Activated T-cell treated with anti-CD3 and anti-CD28 coated beads, Interleukin-2, amount 50 U/mL, for 24 hours (primary cell): ENCODE results near the gene CNKSR3.

ENCODE experiments used
- DNase-seq: peaks from one replicate; pipeline ENCODE4 v3.0.0-alpha.2; 2020
- H3K27ac Mint-ChIP-seq: 2 replicates; pipeline ENCODE4 v1.8.0; 2020; ENCODE audit warnings: mild to moderate bottlenecking, mixed read lengths
- H3K27me3 Mint-ChIP-seq: 2 replicates; pipeline ENCODE4 v1.8.0; 2020; ENCODE audit warnings: mixed read lengths
- H3K36me3 Mint-ChIP-seq: 2 replicates; pipeline ENCODE4 v1.8.0; 2020; ENCODE audit warnings: low read depth, mixed read lengths
- H3K4me1 Mint-ChIP-seq: 2 replicates; pipeline ENCODE4 v1.8.0; 2020; ENCODE audit warnings: low read depth, mixed read lengths
- H3K4me3 Mint-ChIP-seq: 2 replicates; pipeline ENCODE4 v1.8.0; 2020; ENCODE audit warnings: mild to moderate bottlenecking, moderate library complexity, mixed read lengths
- H3K9me3 Mint-ChIP-seq: 2 replicates; pipeline ENCODE4 v1.8.0; 2020; ENCODE audit warnings: mixed read lengths

CNKSR3 gene

DNA sequence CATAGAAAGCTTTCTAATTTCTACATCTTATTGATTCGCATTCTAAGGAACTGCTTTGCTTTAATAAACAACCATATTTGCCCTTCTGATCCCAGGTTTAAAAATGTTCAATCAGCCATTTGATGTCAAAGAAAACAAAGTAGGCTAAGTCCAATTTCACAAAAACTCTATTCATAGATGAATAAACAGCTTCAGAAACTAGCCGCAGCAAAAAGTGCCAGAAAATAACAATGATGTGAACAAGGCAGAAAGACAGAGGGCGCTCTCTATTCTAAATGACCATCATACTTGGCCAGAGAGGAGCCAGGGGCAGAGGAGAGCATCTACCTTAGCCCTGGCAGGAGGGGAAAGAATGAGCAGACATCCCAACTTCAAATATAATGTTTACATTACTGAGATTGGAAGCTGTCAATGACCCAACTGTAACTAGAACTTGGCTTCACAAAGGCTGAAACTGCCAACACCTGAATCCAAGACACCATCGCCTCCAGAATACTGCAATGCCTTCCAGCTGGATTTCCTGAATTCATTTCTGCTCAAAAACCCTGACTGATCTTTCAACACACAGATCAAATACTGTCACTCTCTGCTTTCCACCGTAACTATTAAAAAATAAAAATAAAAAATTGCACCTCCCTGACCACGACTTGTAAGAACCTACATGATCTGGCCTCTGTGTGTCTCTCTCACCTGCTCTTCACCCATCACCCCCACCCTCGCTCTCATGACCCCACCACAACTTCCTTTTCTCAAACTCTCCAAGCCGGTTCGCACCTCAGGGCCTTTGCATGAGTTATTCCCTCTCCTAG lies 9.5 kb downstream of the CNKSR3 start:
- Mint-ChIP-seq H3K27ac (no peak overlapping the region), H3K4me3 (no peak overlapping the region), H3K27me3 (peaks cover 21% of the 10 kb centered on the region), H3K9me3 (no peaks in the 10 kb centered on the region), H3K36me3 (no peaks in the 10 kb centered on the region), H3K4me1 (no peaks in the 10 kb centered on the region)
- no peak for DNase-seq

DNA sequence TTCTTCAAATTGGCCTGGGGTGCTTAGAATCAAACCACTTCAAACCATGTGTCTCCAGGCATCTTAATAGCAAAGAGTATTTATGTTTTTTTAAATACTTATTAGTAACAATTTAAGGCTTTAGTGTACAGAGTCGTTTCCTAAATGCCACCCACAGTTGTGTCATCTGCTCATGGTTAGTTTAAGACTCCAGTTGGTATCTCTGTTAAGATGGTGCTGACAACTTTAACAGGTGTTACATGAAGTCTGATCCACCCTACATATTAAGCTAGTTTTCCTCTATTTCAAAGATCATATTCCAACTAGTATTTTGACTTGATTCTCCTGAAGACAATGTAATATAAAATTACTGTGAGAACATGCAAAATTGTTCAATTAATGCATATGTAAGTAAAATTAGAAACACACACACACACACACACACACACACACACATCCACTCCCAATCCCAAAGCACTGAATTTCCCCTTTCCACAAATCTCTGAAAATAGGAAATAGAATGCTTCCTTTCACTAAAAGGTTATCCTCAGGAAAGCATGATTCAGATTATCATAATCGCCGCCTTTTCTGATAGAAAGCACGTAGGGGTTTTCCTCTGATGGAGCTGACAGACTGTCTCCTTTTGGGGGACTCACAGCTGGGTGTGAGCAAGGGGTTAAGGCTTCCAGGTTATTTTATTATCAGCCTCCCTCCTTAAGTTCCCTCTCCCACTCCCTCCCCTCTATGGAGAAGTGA lies 10.5 kb downstream of the CNKSR3 start:
- Mint-ChIP-seq H3K27ac (no peak overlapping the region), H3K27me3 (peaks cover 21% of the 10 kb centered on the region), H3K9me3 (no peaks in the 10 kb centered on the region), H3K4me1 (no peaks in the 10 kb centered on the region), H3K36me3 (no peaks in the 10 kb centered on the region), H3K4me3 (no peak overlapping the region)
- no peak for DNase-seq

DNA sequence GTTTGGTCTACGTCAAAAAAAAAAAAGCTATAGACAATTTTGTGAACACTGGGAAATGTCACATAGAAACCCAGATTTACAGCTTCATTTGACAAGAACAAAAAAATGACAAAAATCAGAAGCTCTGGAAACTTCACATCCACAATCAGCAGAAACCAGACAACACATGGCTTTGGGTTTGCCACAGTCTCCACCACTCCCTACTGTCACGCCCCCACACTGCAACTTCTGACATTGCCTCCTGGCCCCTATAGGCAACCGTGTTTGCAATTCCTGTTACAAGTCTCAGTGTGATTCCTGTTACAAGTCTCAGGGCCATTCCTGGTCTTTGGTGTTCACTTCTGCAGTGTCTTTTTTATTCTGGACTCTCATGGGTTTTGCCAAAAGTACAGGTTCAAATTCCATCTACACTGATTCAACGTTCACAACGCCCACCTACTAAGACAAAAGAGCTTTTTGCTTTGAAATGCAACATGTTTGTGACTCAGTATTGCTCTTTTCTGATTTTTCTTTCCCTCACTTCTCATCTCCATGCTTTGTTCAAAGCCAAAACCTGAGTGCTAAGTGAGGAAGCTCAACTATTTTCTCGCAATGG lies 12.0 kb downstream of the CNKSR3 start:
- no peaks in the 10 kb centered on the region for H3K4me1 Mint-ChIP-seq
- peaks cover 18% of the 10 kb centered on the region for H3K27me3 Mint-ChIP-seq
- DNase-seq = no peak
- no peaks in the 10 kb centered on the region for H3K36me3 Mint-ChIP-seq
- H3K27ac Mint-ChIP-seq = no peak overlapping the region
- no peak overlapping the region for H3K4me3 Mint-ChIP-seq
- no peaks in the 10 kb centered on the region for H3K9me3 Mint-ChIP-seq

DNA sequence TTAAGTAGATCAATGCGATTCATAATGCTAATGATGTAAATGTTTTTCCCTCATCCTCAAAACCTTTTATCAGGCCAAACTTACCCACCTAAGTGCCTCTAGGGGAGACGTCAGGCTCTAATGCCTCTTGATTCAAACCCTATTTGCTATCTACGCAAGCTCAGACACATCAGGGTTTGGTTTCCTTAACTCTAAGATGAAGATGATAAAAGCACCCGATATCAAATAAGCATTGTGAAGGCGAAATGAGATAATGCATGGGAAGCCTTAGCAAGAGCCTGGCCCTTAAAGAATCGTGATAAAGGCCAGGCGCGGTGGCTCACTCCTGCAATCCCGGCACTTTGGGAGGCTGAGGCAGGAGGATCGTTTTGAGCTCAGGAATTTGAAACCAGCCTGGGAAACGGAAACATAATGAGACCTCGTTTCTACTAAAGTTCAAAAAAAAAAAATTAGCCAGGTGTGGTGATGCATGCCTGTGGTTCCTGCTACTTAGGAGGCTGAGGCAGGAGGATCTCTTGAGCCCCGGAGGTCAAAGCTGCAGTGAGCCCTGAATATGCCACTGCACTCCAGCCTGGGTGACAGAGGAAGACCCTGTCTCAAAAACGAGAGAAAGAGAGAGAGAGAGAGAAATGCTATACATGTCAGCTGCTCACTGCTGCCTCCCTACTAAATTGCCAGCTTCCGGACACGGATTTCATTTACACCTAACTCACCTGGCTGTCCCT lies 13.5 kb downstream of the CNKSR3 start:
- no peak for DNase-seq
- no peaks in the 10 kb centered on the region for H3K9me3 Mint-ChIP-seq
- H3K36me3 Mint-ChIP-seq = no peaks in the 10 kb centered on the region
- no peak overlapping the region for H3K27ac Mint-ChIP-seq
- H3K4me3 Mint-ChIP-seq = no peak overlapping the region
- H3K4me1 Mint-ChIP-seq = no peaks in the 10 kb centered on the region
- peaks cover 12% of the 10 kb centered on the region for H3K27me3 Mint-ChIP-seq

DNA sequence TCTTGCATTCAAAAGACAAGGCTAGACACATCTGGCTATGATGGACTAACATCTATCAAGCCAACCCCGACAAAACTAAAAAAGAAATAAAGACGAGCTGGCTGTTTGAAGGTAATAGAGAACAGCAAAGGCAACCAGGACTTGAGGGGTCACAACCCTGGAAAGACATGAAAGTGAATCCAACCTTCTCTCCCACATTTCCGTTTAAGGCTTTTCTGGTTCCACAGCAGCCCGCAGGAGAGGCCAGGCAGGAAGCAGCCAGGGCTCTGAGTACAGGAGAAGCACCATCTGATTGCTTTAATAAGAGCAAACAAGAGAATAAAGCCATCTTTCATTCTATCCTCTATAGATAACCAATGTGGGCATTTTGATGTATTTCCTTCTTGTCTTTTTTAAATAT lies 14.3 kb downstream of the CNKSR3 start:
- no peaks in the 10 kb centered on the region for H3K9me3 Mint-ChIP-seq
- H3K4me3 Mint-ChIP-seq = no peak overlapping the region
- no peaks in the 10 kb centered on the region for H3K36me3 Mint-ChIP-seq
- peaks cover 10% of the 10 kb centered on the region for H3K27me3 Mint-ChIP-seq
- no peak for DNase-seq
- H3K4me1 Mint-ChIP-seq = no peaks in the 10 kb centered on the region
- no peak overlapping the region for H3K27ac Mint-ChIP-seq

DNA sequence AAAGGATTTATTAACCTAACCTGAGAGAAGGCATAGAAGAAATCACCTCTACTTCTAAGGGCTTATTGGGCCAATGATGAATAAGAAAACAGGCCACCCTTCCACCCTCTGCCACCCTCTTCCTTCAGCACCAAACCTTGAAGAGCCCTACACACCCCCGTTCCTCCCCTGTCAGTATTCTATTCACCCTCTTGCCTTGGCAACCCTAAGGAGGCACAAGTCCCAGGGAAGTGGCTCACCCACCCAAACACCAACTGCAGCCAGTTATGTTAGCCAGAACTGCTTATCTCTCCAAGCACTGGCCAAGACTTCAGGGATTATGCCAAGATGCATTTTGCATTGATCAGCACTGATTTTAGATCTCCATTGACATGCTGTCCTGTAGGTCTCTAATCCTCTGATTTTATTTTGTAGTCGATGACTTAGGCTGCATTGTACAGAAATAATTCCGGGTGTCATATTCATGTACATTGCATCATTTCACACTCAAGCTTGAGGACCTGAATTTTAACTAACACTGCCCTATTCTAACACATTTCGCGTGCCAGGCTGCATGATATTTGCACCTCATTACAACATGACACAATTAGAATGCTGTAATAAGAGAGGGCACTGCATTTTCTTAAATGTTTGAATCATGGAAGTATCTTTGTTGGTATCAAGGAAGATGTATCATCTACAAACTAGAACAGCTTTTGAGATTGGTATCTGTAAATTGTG lies 15.7 kb downstream of the CNKSR3 start:
- Mint-ChIP-seq H3K27ac (no peak overlapping the region), H3K36me3 (no peaks in the 10 kb centered on the region), H3K4me3 (no peak overlapping the region), H3K9me3 (no peaks in the 10 kb centered on the region), H3K27me3 (peaks cover 19% of the 10 kb centered on the region), H3K4me1 (no peaks in the 10 kb centered on the region)
- no peak for DNase-seq

DNA sequence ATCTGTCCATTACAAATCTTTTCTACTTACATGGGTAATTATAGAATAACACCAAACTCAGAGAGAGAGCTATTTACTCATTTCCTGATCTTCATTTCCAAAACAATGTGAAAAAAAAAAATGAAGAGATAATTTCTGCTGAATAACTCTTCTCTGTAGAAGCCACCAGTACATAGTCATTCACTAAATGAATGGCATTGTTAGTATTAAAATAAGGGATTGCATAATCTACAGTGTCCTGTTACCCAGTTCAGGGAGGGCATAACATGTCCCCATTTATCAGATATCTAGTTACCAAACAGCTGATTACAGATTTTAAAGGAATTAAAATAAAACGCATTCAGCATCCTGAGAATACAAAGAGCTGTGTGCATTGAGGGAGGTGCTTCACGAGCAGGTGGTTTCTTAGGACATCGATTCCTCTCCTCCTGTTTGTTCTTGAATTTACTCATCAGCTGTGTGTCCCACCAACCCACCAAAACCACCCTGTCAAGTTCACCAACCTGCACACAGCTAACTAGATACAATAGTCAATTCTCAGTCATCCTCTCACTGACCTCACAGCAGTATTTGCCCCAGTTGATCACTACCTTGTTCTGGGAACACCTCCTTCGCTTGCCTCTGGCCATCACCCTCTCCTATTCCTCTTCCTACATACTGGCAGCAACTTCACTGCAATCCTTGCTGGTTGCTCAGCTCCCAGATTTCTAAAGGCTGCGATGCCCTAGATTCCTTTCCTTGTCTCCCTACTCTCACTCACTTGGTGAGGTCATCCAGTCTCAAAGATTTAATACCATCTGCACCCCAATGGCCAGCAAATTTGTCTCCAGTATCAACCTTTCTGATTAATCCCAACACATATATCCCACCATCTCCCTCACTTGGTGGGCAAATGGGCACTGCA lies 18.7 kb downstream of the CNKSR3 start:
- Mint-ChIP-seq H3K36me3 (no peaks in the 10 kb centered on the region), H3K27me3 (peaks cover 12% of the 10 kb centered on the region), H3K4me3 (no peak overlapping the region), H3K27ac (no peak overlapping the region), H3K4me1 (no peaks in the 10 kb centered on the region), H3K9me3 (no peaks in the 10 kb centered on the region)
- no peak for DNase-seq

DNA sequence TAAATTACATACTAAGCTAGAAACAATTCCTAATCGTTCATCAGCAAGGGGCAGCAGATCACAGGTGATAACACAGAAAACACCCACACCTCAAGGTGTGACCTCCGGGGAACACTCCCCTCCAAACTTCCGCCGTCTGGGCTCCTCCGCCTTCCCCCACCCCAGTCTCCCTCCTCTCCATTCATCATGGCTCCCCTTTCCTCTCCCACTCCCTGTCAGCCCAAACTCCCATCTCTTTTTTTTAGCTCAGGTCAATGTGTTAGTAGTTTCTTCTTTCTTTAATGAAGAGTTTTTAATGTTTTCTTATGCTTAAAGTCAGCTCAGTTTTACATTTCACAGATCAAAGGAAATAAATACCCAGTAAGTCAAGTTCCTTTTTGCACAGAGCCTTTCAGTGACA lies 20.7 kb downstream of the CNKSR3 start:
- H3K27ac Mint-ChIP-seq = no peak overlapping the region
- H3K36me3 Mint-ChIP-seq = no peaks in the 10 kb centered on the region
- H3K9me3 Mint-ChIP-seq = no peaks in the 10 kb centered on the region
- peaks cover 12% of the 10 kb centered on the region for H3K27me3 Mint-ChIP-seq
- no peaks in the 10 kb centered on the region for H3K4me1 Mint-ChIP-seq
- DNase-seq = no peak
- no peak overlapping the region for H3K4me3 Mint-ChIP-seq

DNA sequence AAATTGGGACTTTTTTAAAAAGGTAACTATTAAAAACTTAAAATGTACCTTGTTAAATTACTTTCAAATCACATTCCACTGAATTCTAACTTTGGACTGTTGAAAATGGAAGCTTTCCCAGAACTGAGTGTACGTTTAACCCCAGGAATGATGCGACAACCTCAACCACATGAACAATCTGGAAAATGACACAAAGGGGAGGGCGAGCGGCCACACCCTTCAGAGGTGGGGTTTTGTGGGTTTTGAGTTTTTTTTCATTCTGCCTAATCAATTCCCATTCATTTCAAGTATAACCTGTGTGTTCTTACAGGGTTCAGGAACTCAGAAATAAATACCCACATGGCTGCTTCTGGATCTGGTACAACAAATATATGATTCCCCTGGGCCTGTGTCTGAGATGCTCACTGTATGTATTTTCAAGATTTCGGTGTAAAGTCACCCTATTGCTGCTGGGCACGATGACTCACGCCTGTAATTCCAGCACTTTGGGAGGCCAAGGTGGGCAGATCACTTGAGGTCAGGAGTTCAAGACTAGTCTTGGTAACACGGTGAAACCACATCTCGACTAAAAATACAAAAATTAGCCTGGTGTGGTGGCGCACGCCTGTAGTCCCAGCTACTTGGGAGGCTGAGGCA lies 21.6 kb downstream of the CNKSR3 start:
- Mint-ChIP-seq H3K4me1 (no peaks in the 10 kb centered on the region), H3K9me3 (no peaks in the 10 kb centered on the region), H3K27me3 (peaks cover 12% of the 10 kb centered on the region), H3K4me3 (no peak overlapping the region), H3K36me3 (no peaks in the 10 kb centered on the region), H3K27ac (no peak overlapping the region)
- no peak for DNase-seq

DNA sequence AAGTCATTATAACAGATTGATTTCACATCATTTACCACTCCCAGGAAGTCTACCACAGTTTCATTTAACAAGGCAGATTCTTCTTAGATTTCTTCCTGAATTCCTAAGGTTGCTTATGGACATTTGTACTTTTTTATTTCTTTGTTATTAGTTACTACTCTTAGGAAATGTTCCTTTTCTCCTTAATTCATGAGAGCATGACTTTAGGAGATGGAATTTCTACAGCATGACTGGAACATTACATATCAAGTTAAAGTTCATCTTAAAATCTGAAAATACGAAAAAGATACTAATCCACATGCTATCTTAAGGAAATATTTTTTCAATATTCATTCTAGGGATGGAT lies 22.3 kb downstream of the CNKSR3 start:
- no peak overlapping the region for H3K27ac Mint-ChIP-seq
- H3K4me3 Mint-ChIP-seq = no peak overlapping the region
- peaks cover 12% of the 10 kb centered on the region for H3K27me3 Mint-ChIP-seq
- H3K4me1 Mint-ChIP-seq = no peaks in the 10 kb centered on the region
- H3K36me3 Mint-ChIP-seq = no peaks in the 10 kb centered on the region
- no peaks in the 10 kb centered on the region for H3K9me3 Mint-ChIP-seq
- no peak for DNase-seq

DNA sequence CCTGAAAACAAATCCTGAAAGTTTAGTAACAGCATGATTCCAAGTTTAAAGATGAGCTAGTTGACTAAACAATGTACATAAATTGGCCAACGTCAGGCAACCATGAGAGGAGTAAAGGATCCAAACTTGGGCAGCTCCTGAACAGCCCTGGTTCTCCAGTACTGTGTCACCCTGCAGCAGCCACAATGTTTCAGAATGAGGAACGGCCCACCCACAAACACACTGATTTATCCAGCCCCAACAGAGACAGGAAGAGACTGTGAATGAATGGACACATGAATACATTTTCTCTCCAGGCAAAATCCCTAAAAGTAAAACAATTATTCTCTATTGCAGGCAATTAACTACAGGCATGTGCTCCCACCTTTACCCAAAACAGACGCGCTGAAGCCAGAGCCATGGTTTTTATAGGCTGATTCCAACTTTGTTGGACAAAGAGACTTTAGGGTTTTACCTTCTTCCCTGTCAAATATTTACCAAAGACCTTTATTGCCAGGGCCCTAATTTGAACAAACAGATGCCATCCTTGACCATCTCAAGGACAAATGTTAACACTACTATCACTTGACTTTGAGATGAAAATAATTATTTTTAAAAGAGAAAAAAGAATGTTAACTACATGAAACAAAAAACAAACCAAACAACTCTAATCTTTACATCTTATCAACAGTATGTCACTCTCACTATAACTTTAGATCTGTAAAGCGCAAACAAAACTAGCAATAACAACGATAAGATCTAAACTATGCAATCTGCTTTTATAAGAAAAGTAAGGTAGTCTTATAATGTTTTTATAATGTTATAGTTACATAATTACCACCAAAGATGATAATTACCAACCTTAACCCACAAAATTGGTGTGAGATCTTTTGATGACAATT lies 22.9 kb downstream of the CNKSR3 start:
- DNase-seq = no peak
- no peak overlapping the region for H3K4me3 Mint-ChIP-seq
- H3K4me1 Mint-ChIP-seq = no peaks in the 10 kb centered on the region
- H3K9me3 Mint-ChIP-seq = no peaks in the 10 kb centered on the region
- no peaks in the 10 kb centered on the region for H3K36me3 Mint-ChIP-seq
- peaks cover 12% of the 10 kb centered on the region for H3K27me3 Mint-ChIP-seq
- H3K27ac Mint-ChIP-seq = no peak overlapping the region

DNA sequence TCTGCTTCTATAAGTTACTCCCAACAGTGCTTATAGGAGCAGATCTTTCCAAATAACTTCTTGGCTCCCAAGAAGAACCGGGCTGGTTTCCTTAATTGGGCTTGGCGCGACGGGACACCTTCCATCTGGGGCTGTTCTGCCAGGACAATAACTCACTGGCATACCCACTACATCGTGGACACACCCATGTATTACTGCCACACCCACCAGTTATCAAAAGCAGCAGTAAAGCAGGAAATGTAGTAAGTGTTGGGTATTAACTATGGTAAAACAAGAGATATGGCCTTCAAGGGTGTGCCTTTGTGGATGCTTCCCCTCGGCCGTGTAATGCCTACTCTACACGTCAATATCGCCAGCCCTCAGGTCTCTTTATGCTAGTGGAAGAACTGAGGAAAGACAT lies 24.7 kb downstream of the CNKSR3 start:
- no peak overlapping the region for H3K27ac Mint-ChIP-seq
- no peaks in the 10 kb centered on the region for H3K36me3 Mint-ChIP-seq
- H3K4me1 Mint-ChIP-seq = no peaks in the 10 kb centered on the region
- H3K27me3 Mint-ChIP-seq = peaks cover 8% of the 10 kb centered on the region
- H3K9me3 Mint-ChIP-seq = no peaks in the 10 kb centered on the region
- no peak for DNase-seq
- H3K4me3 Mint-ChIP-seq = no peak overlapping the region
